Effector memory CD8-positive, alpha-beta T cell (primary cell): ENCODE measurements around the gene OTOGL.
"Not testable (repeated sequence)": the region's sequence is repeated elsewhere in the genome, so short reads cannot be mapped to it uniquely, and the experiment has no call there.

ENCODE experiments used
- ATAC-seq: fragments of 150-1000 bp; cut with Tn5 transposase; replicated peaks from 2 replicates; pipeline ENCODE4 v1.10.0; 2021; ENCODE audit warnings: mild to moderate bottlenecking, moderate library complexity
- DNase-seq, 3 experiments: peaks; one replicate each; pipeline ENCODE4 v3.0.0; 2021
- H3K27ac Mint-ChIP-seq, 2 donors: one replicate each; pipeline ENCODE4 v1.8.0; 2022; ENCODE audit warnings: mild to moderate bottlenecking in 2 of 2, mixed read lengths in 2 of 2, moderate library complexity in 2 of 2
- H3K27me3 Mint-ChIP-seq, 2 donors: one replicate each; pipeline ENCODE4 v1.8.0; 2022; ENCODE audit warnings: mixed read lengths in 2 of 2
- H3K36me3 Mint-ChIP-seq: one replicate; pipeline ENCODE4 v1.8.0; 2022; ENCODE audit warnings: mild to moderate bottlenecking, moderate library complexity, mixed read lengths; ENCODE audit not compliant: insufficient read depth
- H3K4me1 Mint-ChIP-seq, 2 donors: one replicate each; pipeline ENCODE4 v1.8.0; 2022; ENCODE audit warnings: low read depth in 2 of 2, mixed read lengths in 2 of 2
- H3K4me3 Mint-ChIP-seq, 2 donors: one replicate each; pipeline ENCODE4 v1.8.0; 2022; ENCODE audit warnings: mild to moderate bottlenecking in 2 of 2, mixed read lengths in 2 of 2, moderate library complexity in 2 of 2
- H3K9me3 Mint-ChIP-seq, 2 donors: one replicate each; pipeline ENCODE4 v1.8.0; 2022; ENCODE audit warnings: mixed read lengths in 2 of 2

OTOGL gene

DNA sequence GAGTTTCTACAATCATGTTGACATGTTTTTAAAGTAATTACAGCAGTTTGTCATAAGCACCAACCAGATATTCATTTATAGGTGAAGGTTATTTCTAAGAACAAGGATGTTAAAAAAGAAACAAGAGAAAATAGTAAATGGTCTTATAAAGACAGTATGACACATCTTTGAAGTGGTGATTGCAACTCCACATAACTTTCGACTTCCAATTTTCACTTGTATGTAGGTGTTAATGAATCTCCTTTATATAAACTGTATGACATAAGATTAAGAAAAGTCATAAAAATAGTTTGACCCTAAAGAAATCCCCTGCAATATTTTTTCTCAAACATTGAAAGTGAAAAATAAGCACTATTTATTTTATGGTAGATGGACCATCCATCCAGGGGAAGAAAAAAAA, 199.9 kb downstream of the OTOGL start:
- no peak overlapping the region for H3K27ac Mint-ChIP-seq
- H3K4me3 Mint-ChIP-seq, result no peak overlapping the region
- no peak for ATAC-seq
- H3K36me3 Mint-ChIP-seq, result no peaks in the 10 kb centered on the region
- no peak for DNase-seq
- H3K4me1 Mint-ChIP-seq, result no peaks in the 10 kb centered on the region
- H3K27me3 Mint-ChIP-seq, result no peaks in the 10 kb centered on the region
- peaks cover 0 to 3% of the 10 kb centered on the region in 2 donors for H3K9me3 Mint-ChIP-seq

DNA sequence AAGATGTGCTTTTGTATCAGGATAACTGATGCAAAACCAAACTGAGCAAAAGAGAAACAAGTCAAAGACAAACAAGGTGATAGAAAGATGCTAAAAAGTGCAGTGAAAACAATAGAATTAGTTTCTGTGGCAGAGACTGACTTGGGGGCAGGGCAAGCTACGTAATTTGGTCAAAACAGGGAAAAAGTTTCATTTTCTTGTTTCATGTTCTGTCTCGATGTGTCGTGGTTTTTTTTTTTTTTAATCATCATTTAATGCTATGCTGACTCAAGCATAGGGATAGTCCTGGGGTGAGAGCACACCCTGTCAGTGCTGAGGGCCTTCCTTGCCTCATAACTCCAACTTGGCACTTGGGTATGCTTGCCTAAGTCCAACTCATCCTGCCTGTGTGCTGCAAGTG, 200.6 kb downstream of the OTOGL start:
- H3K27me3 Mint-ChIP-seq, result no peaks in the 10 kb centered on the region
- H3K4me3 Mint-ChIP-seq, result no peak overlapping the region
- no peaks in the 10 kb centered on the region for H3K36me3 Mint-ChIP-seq
- H3K27ac Mint-ChIP-seq, result no peak overlapping the region
- ATAC-seq, result no peak
- H3K4me1 Mint-ChIP-seq, result no peaks in the 10 kb centered on the region
- no peak for DNase-seq
- peaks cover 0 to 3% of the 10 kb centered on the region in 2 donors for H3K9me3 Mint-ChIP-seq

DNA sequence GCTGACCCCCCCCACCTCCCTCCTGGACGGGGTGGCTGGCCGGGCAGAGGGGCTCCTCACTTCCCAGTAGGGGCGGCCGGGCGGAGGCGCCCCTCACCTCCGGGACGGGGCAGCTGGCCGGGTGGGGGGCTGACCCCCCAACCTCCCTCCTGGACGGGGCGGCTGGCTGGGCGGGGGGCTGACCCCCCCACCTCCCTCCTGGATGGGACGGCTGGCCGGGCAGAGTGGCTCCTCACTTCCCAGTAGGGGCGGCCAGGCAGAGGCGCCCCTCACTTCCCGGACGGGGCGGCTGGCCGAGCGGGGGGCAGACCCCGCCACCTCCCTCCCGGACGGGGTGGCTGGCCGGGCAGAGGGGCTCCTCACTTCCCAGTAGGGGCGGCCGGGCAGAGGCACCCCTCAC, 208.1 kb downstream of the OTOGL start:
- not testable (repeated sequence) for H3K4me1 Mint-ChIP-seq, DNase-seq, ATAC-seq, H3K4me3 Mint-ChIP-seq, H3K9me3 Mint-ChIP-seq, H3K27me3 Mint-ChIP-seq, H3K36me3 Mint-ChIP-seq, H3K27ac Mint-ChIP-seq

DNA sequence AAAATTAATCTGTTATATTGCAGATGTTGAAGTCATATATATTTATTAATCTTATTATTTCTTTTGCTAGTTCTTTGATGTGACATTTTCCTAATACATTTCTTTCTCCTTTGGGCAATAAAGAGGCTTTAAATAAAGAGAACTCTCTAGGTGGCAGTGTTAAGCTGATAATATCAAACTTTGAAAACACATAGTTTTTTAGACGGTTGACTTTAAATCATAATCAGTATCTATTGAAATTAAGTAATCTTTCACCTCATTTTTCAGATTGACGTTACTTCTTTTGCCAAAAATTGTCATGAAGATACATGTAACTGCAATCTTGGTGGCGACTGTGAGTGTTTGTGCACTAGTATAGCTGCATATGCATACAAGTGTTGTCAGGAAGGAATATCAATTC, 213.9 kb downstream of the OTOGL start:
- Mint-ChIP-seq H3K27me3 (no peaks in the 10 kb centered on the region), H3K4me3 (no peak overlapping the region), H3K36me3 (no peaks in the 10 kb centered on the region), H3K27ac (no peak overlapping the region), H3K4me1 (no peaks in the 10 kb centered on the region), H3K9me3 (peaks cover 0 to 2% of the 10 kb centered on the region in 2 donors)
- DNase-seq (no peak), ATAC-seq (no peak)

DNA sequence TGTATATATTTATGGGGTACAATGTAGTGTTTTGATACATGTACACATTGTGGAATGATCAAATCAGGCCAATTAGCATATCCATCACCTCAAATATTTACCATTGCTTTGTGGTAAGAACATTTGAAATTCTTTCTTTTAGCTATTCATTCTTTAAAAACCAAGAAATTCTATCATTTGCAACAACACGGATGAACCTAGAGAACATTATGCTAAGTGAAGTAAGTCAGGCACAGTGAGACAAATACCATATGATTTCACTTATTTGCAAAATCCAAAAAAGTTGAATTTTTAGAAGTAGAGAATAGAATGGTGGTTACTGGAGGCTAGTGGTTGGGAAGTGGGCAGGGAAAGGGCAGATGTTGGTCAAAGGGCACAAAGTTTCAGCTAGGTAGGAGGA, 215.4 kb downstream of the OTOGL start:
- peaks cover 0 to 2% of the 10 kb centered on the region in 2 donors for H3K9me3 Mint-ChIP-seq
- ATAC-seq (no peak), DNase-seq (no peak)
- no peak overlapping the region for H3K4me3 Mint-ChIP-seq
- H3K27ac Mint-ChIP-seq, result no peak overlapping the region
- H3K4me1 Mint-ChIP-seq, result no peaks in the 10 kb centered on the region
- no peaks in the 10 kb centered on the region for H3K27me3 Mint-ChIP-seq
- no peaks in the 10 kb centered on the region for H3K36me3 Mint-ChIP-seq

DNA sequence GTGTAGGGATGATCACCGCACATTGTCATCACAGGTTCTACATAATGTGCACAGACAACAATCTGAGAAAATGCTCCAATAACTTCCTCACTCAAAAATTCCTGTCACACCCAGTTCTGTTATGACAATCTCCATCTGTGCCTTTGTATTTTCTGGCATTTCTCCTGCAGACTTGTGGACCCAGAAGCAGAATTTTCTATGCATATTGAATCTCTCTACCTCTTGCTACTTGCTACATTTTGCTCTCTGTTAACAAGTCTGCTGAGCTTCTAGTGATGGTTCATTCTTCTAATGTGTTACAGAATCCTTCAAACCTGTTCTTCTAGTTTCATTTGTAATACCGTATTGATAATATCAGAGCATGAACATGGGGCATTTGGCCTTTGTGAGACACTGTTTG, 216.9 kb downstream of the OTOGL start:
- no peaks in the 10 kb centered on the region for H3K27me3 Mint-ChIP-seq
- no peaks in the 10 kb centered on the region for H3K4me1 Mint-ChIP-seq
- ATAC-seq (no peak), DNase-seq (no peak)
- H3K36me3 Mint-ChIP-seq, result no peaks in the 10 kb centered on the region
- no peak overlapping the region for H3K27ac Mint-ChIP-seq
- peaks cover 0 to 2% of the 10 kb centered on the region in 2 donors for H3K9me3 Mint-ChIP-seq
- H3K4me3 Mint-ChIP-seq, result no peak overlapping the region

DNA sequence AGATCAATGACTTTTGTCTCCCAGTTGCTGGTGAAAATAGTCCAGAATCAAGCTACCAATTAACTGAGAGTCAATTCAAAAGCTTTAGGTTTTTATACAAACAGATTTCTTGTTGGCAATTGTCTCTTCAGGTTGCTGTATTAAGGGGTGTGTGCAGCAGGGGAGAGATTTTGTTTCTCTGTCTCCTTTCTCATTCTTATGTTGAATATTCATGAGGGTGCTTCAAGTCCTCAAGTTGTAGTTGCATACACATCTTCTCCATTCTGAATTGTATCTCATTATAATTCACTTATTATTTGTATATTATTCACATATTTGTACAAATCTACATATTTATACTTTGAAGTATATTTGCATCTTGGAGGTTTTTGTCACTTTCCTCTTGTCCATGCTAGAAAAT, 218.0 kb downstream of the OTOGL start:
- Mint-ChIP-seq H3K9me3 (peaks cover 0 to 2% of the 10 kb centered on the region in 2 donors), H3K27me3 (no peaks in the 10 kb centered on the region), H3K27ac (no peak overlapping the region), H3K36me3 (no peaks in the 10 kb centered on the region), H3K4me1 (no peaks in the 10 kb centered on the region), H3K4me3 (no peak overlapping the region)
- DNase-seq, result no peak
- no peak for ATAC-seq

DNA sequence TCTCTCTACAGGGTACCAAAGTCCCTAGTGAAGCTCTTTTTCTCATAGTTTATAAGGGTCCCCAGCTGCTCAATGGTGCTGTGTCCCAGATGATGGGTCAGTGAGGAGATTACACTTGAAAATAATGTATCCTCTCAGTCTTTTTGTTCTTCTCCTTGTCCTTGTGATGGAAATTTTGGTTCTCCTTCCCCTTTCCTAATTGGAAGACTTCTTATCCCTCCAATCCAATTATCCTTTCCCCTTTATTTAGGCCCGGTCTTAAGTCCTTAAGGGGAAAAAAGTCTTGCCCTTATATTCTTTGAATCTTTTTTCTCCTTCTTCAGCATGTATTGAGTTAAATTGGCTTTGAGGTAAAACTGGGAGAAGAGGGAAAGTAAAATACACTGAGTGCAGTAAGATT, 218.6 kb downstream of the OTOGL start:
- H3K4me1 Mint-ChIP-seq, result no peaks in the 10 kb centered on the region
- H3K27ac Mint-ChIP-seq, result no peak overlapping the region
- no peaks in the 10 kb centered on the region for H3K36me3 Mint-ChIP-seq
- peaks cover 0 to 2% of the 10 kb centered on the region in 2 donors for H3K9me3 Mint-ChIP-seq
- H3K27me3 Mint-ChIP-seq, result no peaks in the 10 kb centered on the region
- no peak for DNase-seq
- H3K4me3 Mint-ChIP-seq, result no peak overlapping the region
- ATAC-seq, result no peak

DNA sequence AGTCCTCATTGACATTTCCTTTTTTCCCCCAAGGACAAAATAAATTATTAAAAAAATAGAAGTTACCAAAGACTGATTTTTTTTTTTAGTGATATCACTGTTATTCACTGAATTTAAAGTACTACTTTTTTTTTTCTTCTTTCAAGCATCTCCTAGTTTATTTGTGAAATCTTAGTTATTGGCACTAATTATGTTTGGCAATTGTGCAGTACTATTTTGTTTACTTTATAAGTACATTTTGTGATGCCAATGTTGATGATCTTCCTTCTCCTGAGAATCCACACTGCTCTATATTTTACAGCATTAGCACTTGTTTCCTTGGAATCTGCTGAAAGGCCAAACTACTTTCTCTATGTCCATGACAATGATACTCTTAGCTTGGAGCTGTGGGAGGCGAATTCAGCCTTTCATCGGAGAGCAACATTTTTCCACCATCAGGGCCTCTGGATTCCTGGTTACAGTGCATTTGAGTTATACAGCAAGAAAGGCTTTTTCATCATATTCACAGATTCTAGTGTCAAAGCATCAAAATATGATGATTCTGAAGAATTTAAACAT, 220.9 kb downstream of the OTOGL start:
- Mint-ChIP-seq H3K4me3 (no peak overlapping the region), H3K4me1 (no peaks in the 10 kb centered on the region), H3K9me3 (peaks cover 0 to 3% of the 10 kb centered on the region in 2 donors), H3K27me3 (no peaks in the 10 kb centered on the region), H3K27ac (no peak overlapping the region), H3K36me3 (no peaks in the 10 kb centered on the region)
- DNase-seq (no peak), ATAC-seq (no peak)

DNA sequence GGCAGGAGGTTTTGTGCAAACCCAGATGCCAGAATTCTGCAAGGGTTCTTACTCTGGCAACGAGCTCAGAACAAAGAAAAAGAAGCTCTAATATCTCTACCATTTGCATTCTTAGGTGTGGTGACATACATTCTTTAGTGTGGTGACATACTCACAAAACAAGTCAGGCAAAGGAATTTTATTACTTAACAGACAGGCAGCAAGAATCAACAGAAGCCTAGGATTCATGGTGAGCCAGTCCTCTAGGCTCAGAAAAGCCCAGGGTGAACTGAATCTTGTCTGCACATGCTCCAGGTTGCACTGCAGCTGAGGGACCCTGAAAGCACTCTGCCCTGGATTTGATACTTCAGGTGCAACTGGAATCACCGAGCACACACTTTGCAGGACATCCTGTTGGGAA, 222.3 kb downstream of the OTOGL start:
- no peak overlapping the region for H3K27ac Mint-ChIP-seq
- peaks cover 0 to 3% of the 10 kb centered on the region in 2 donors for H3K9me3 Mint-ChIP-seq
- no peaks in the 10 kb centered on the region for H3K4me1 Mint-ChIP-seq
- H3K36me3 Mint-ChIP-seq, result no peaks in the 10 kb centered on the region
- no peak for DNase-seq
- no peak overlapping the region for H3K4me3 Mint-ChIP-seq
- no peak for ATAC-seq
- no peaks in the 10 kb centered on the region for H3K27me3 Mint-ChIP-seq

DNA sequence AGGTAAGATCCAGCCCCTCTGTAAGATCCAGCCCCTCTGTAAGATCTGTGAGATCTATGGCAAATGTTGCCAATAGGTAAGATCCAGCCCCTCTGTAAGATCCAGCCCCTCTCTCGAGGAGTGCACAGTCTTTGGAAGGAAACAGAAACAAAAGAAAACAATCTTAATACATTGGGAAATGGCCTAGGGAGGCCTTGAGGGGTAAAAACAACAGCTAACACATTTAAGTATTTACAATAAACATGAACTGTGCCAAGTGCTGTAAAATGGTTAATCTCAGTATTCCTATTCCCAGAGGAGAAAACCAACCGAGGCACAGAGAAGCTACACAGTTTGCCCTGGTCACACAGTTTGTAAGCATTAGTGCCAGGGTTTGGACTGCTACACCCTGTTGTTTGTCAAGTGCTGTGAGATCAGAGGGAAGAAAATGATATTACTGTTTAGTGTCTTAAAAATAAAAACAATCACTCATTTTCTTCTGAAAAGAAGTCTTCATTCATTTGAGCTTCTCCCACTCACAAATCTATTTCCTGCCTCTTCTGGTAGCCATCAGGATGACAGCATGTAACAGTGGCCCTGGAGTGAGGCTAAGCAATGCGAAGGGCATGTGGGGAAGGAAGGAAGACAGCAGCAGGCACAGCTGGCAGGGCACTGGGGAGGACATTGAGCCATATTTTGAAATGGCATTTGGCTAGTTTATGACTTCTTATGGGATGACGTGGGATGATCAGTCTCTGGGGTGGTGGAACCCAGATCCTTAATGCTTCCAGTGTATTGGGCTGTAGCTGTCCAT, 226.0 kb downstream of the OTOGL start:
- ATAC-seq, result no peak
- H3K36me3 Mint-ChIP-seq, result no peaks in the 10 kb centered on the region

DNA sequence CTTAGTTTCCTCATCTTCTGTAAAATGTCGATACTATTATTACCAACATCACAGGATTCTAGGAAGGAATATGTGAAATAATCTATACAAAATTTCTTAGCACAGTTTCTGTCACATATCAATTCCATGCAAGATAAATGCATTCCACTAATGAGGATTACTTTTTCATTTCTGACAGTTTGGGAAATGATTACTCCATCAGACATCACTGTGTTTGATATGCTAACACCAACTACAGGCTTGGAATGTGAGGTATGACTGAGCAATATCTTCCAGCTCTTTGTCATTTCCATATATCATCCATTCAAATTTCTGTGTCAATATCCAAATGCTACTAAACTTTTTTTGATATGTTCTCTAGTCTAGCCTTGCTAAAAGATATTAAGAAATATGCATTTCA, 233.5 kb downstream of the OTOGL start:
- no peak overlapping the region for H3K27ac Mint-ChIP-seq
- H3K4me3 Mint-ChIP-seq, result no peak overlapping the region
- H3K36me3 Mint-ChIP-seq, result no peaks in the 10 kb centered on the region
- no peaks in the 10 kb centered on the region for H3K27me3 Mint-ChIP-seq
- ATAC-seq, result no peak
- H3K9me3 Mint-ChIP-seq, result peaks cover 0 to 2% of the 10 kb centered on the region in 2 donors
- DNase-seq, result no peak
- H3K4me1 Mint-ChIP-seq, result no peaks in the 10 kb centered on the region

More for the DNA sequence above, 226.0 kb downstream of the OTOGL start:
- Mint-ChIP-seq H3K4me3 (no peak overlapping the region), H3K27me3 (no peaks in the 10 kb centered on the region), H3K4me1 (no peaks in the 10 kb centered on the region), H3K9me3 (peaks cover 0 to 4% of the 10 kb centered on the region in 2 donors), H3K27ac (no peak overlapping the region)
- no peak for DNase-seq

DNA sequence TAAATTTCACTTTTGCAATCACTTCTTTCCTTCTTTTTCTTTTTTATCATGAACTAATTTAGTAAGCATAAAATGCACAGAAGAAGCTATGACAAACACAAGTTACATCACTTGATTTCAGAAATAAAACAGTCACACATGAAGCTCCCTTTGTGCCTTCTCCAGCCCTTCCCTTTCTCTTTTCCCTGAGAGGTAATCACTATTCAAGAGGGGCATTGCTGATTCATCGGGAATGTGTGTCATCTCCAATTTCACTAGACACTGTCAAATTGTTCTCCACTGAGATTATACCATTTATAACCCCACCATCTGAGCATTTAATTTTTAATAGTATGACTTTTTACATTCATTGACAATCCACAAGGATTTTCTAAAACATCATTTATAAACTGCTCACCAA, 253.1 kb downstream of the OTOGL start:
- Mint-ChIP-seq H3K4me1 (no peaks in the 10 kb centered on the region), H3K27ac (no peak overlapping the region), H3K4me3 (no peak overlapping the region), H3K27me3 (no peaks in the 10 kb centered on the region), H3K36me3 (no peaks in the 10 kb centered on the region), H3K9me3 (peaks cover 10 to 13% of the 10 kb centered on the region in 2 donors)
- ATAC-seq (no peak), DNase-seq (no peak)

DNA sequence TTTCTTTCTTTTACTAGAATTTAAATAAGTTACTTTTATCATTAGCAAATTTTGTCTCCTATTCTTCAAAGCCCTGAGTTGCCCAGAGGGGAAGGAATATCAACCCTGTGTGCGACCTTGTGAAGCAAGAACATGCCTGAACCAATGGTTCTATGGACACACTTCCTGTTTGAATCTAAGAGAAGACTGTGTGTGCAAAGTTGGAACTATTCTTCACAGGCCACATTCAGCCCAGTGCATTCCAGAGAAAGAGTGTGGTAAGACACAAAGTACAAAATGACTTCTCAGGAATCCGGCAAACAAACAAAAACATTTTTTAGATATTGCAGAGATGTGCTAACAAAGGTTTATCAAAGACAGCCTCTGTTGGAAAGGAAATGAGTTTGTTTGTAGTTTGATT, 253.9 kb downstream of the OTOGL start:
- DNase-seq, result no peak
- H3K36me3 Mint-ChIP-seq, result no peaks in the 10 kb centered on the region

More for the DNA sequence above, 253.9 kb downstream of the OTOGL start:
- no peak overlapping the region for H3K27ac Mint-ChIP-seq
- no peak overlapping the region for H3K4me3 Mint-ChIP-seq
- ATAC-seq, result no peak
- no peaks in the 10 kb centered on the region for H3K27me3 Mint-ChIP-seq
- H3K4me1 Mint-ChIP-seq, result no peaks in the 10 kb centered on the region
- peaks cover 8 to 10% of the 10 kb centered on the region in 2 donors for H3K9me3 Mint-ChIP-seq
